A549 (cell line): Measurements from ENCODE around the gene RTRAF.

Experiments used
- CHD4 ChIP-seq: fragments of 200-600 bp; sonication (generic); IDR thresholded peaks from 2 replicates; pipeline ENCODE4 v1.6.1; 2016; ENCODE audit warnings: antibody characterized with exemption, mild to moderate bottlenecking, borderline replicate concordance
- POLR2AphosphoS2 ChIP-seq: conservative IDR thresholded peaks from 2 replicates; pipeline ENCODE4 v1.6.1; 2012; ENCODE audit warnings: low read length, improper control_type of control experiment, inconsistent platforms
- TF ChIP-seq, protein P1 (sequence below): fragments of >200 bp; sonication (Bioruptor Twin); formaldehyde crosslinking; IDR thresholded peaks from 3 replicates; pipeline ENCODE4 v1.5.1; 2016

DNA sequence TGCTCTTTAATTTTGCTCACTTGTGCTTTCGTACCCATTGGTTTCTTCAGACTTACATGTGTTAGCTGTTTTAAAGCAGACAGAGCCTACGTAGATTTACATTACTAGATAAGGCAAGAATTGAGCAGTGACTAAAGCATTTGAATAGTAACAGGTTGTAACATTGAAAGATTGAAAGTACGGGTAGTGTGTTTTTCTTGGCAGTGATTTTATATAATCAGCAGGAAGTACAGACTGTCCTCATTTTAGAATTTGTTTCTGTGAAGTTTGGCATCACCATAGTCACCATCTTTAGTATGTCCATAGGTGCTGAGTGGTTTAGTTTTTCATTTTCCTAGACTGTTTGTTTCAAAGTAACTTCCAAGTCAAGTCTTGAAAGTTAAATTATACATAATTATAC is 14.0 kb downstream of the RTRAF start:
- TF ChIP-seq, protein P1, sequence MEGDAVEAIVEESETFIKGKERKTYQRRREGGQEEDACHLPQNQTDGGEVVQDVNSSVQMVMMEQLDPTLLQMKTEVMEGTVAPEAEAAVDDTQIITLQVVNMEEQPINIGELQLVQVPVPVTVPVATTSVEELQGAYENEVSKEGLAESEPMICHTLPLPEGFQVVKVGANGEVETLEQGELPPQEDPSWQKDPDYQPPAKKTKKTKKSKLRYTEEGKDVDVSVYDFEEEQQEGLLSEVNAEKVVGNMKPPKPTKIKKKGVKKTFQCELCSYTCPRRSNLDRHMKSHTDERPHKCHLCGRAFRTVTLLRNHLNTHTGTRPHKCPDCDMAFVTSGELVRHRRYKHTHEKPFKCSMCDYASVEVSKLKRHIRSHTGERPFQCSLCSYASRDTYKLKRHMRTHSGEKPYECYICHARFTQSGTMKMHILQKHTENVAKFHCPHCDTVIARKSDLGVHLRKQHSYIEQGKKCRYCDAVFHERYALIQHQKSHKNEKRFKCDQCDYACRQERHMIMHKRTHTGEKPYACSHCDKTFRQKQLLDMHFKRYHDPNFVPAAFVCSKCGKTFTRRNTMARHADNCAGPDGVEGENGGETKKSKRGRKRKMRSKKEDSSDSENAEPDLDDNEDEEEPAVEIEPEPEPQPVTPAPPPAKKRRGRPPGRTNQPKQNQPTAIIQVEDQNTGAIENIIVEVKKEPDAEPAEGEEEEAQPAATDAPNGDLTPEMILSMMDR: no peak
- TF ChIP-seq POLR2AphosphoS2 (no peak), CHD4 (no peak)
